Measurements from ENCODE around the gene SCUBE1. TPM values are rescaled to one million over a fixed set of nuclear protein-coding genes. Genes with fewer than 3 reads are reported as not detected.

The SCUBE1 gene
- total and polyA plus RNA-seq, 2 of the 4 experiments (the other 2 are of a cell fraction): not detected

DNA sequence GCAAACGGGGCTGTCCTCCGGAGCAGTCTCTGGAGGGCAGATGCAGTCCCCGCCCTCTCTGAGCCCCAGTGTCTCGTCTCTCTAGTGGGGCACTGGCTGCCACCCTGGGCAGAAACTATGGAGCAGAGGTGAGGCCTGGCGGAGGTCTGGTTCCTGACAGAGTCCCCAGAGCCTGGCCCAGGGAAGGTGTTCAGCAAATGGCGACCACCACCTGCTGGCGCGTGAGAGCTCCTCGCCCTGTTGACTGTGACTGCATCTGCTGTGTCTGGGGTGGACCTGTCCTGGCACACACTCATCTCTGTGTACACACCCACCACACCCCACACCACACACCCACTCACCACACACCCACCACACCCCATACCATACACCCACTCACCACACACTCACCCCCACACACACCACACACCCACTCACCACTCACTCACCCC is 137.9 kb downstream of the SCUBE1 start:
- Histone ChIP-seq H2BK20ac (ENCODE audit: low read depth, low read length) (no peak overlapping the region), H3K4me2 (ENCODE audit: low read depth, low read length) (no peak overlapping the region), H2BK120ac (ENCODE audit: low read depth, low read length) (no peak overlapping the region), H2AK9ac (replicated peaks; ENCODE audit: low read depth, low read length, poor library complexity) (no peak overlapping the region), H3K9me1 (ENCODE audit: insufficient read depth, low read length) (no peaks in the 10 kb centered on the region), H3K79me1 (ENCODE audit: low read depth in 1 of 2, low read length in 2 of 2) (no peaks in the 10 kb centered on the region), H3K23ac (ENCODE audit: low read depth, low read length) (no peak overlapping the region), H3K4me1 (ENCODE audit: control insufficient read depth, insufficient read depth, low read length) (peaks cover 2% of the 10 kb centered on the region; the same call in 1 of the 2 replicates), H3K27ac (ENCODE audit: insufficient read depth, low read length) (no peak overlapping the region), H3K56ac (ENCODE audit: extremely low read depth, insufficient read depth, low read length) (no peak overlapping the region), H3K4ac (ENCODE audit: low read depth, low read length) (no peak overlapping the region), H4K8ac (ENCODE audit: low read depth in 2 of 2, low read length in 2 of 2) (no peak overlapping the region), H4K91ac (ENCODE audit: insufficient read depth, low read depth, low read length) (no peak overlapping the region), H3K9ac (ENCODE audit: low read depth, low read length) (no peak overlapping the region), H4K20me1 (ENCODE audit: insufficient read depth, low read length) (no peaks in the 10 kb centered on the region), H2BK15ac (ENCODE audit: low read depth, low read length) (no peak overlapping the region), H3K36me3 (ENCODE audit: control insufficient read depth, insufficient read depth, low read length) (no peaks in the 10 kb centered on the region), H3K18ac (ENCODE audit: low read depth, low read length) (no peak overlapping the region), H3K27me3 (ENCODE audit: control insufficient read depth, insufficient read depth, low read length) (peaks cover 21% of the 10 kb centered on the region; the same call in 1 of the 2 replicates), H3K4me3 (ENCODE audit: insufficient read depth, low read depth, low read length) (no peak overlapping the region), H2AFZ (replicated peaks; ENCODE audit: low read length, poor library complexity) (no peak overlapping the region), H3K14ac (replicated peaks; ENCODE audit: low read depth, low read length) (no peak overlapping the region), H2BK5ac (ENCODE audit: low read depth, low read length, poor library complexity, severe bottlenecking) (peak overlapping the region; percentile 44), H3K9me3 (ENCODE audit: control insufficient read depth, insufficient read depth, low read length) (no peaks in the 10 kb centered on the region), H4K5ac (ENCODE audit: low read depth, low read length) (no peak overlapping the region), H2AK5ac (ENCODE audit: low read depth, low read length) (no peak overlapping the region)
- WGBS, 2 experiments (ENCODE audit: extremely low coverage in 2 of 2, insufficient read length in 1 of 2): 86% methylated on average over 2 of the region's 9 CpGs; no CpG with 5 or more reads in 1 of the 2 experiments
- DNase-seq: no peak
- BruUV-seq (replicated peaks): no TSS peak
- CTCF ChIA-PET: no interaction called here
- POLR2A ChIA-PET (ENCODE audit: unreplicated experiment): no interaction called here
- in situ Hi-C loops (cut with MboI; ENCODE audit: low sequenced_read_pairs): no loop called here
- dilution Hi-C loops (cut with HindIII; ENCODE audit: low sequenced_read_pairs, unreplicated experiment): no loop called here
- intact Hi-C loops (cut with micrococcal nuclease): no loop called here
- TF ChIP-seq MAZ (IDR thresholded peaks at IDR 0.05; ENCODE audit: borderline replicate concordance, low read depth, low read length) (no peak), RFX5 (IDR thresholded peaks at IDR 0.05; ENCODE audit: low read depth, low read length) (no peak), CTCF (conservative IDR thresholded peaks at IDR 0.05; ENCODE audit: low read depth, low read length) (no peak), SMC3 (IDR thresholded peaks at IDR 0.05; ENCODE audit: low read depth, low read length) (no peak), ELK1 (IDR thresholded peaks at IDR 0.05; ENCODE audit: borderline replicate concordance, low read depth, low read length) (no peak), MXI1 (IDR thresholded peaks at IDR 0.05; ENCODE audit: borderline replicate concordance, low read depth, low read length) (no peak), CHD1 (IDR thresholded peaks at IDR 0.05; ENCODE audit: low read depth, low read length) (no peak), BHLHE40 (IDR thresholded peaks at IDR 0.05; ENCODE audit: low read depth, low read length) (no peak), NFE2L2 (IDR thresholded peaks at IDR 0.05; ENCODE audit: low read depth, low read length) (no peak), FOS (IDR thresholded peaks at IDR 0.05; ENCODE audit: low read depth, low read length) (no peak)
- no peak for ATAC-seq (ENCODE audit: low read depth)

Measured in IMR-90 (cell line).